Kidney (tissue), 22 donors: ENCODE data around the gene KLHL11. TPM values are rescaled to one million over a fixed set of nuclear protein-coding genes. Genes with fewer than 3 reads are reported as not detected.
A peak's percentile ranks its signal among the peaks of the same experiment; 100 is the strongest.

ENCODE experiments used
- DNase-seq, 5 donors: peaks; one replicate each; pipeline ENCODE4 v3.0.0-alpha.2; 2013 to 2020
- FAIRE-seq: peaks from 2 replicates; lab custom pipeline; 2012; peaks lifted over from hg19 to GRCh38; lab: Jason Lieb, UNC
- H3K27ac ChIP-seq, 2 donors: one replicate each; pipeline ENCODE4 v1.7.0; 2013; ENCODE audit warnings: low read depth in 2 of 2, low read length in 2 of 2, inconsistent platforms in 1 of 2
- H3K27me3 ChIP-seq: one replicate; pipeline ENCODE4 v1.7.1; 2013; ENCODE audit warnings: low read length, inconsistent platforms; ENCODE audit not compliant: control insufficient read depth, insufficient read depth
- H3K36me3 ChIP-seq, 3 donors: one replicate each; pipeline versions ENCODE4 v1.7.0 to v1.7.1; 2013; ENCODE audit warnings: low read length in 3 of 3, control low read depth in 1 of 3, inconsistent platforms in 1 of 3; ENCODE audit not compliant: insufficient read depth in 3 of 3, control insufficient read depth in 2 of 3
- H3K4me1 ChIP-seq, 3 donors: one replicate each; pipeline versions ENCODE4 v1.7.0 to v1.7.1; 2013; ENCODE audit warnings: low read length in 3 of 3, inconsistent platforms in 1 of 3, low read depth in 1 of 3; ENCODE audit not compliant: control insufficient read depth in 2 of 3, insufficient read depth in 2 of 3
- H3K4me3 ChIP-seq, 3 donors: one replicate each; pipeline versions ENCODE4 v1.7.0 to v1.8.1; 2013; ENCODE audit warnings: low read length in 3 of 3, control low read depth in 1 of 3, inconsistent platforms in 1 of 3
- H3K9ac ChIP-seq, 3 donors: one replicate each; pipeline versions ENCODE4 v1.7.0 to v1.7.1; 2013; ENCODE audit warnings: low read length in 3 of 3, control low read depth in 1 of 3, inconsistent platforms in 1 of 3
- H3K9me3 ChIP-seq, 3 donors: one replicate each; pipeline versions ENCODE4 v1.7.0 to v1.7.1; 2013; ENCODE audit warnings: low read length in 3 of 3, control low read depth in 1 of 3, inconsistent platforms in 1 of 3; ENCODE audit not compliant: control insufficient read depth in 2 of 3, insufficient read depth in 1 of 3
- CTCF ChIP-seq: IDR thresholded peaks from 3 replicates; pipeline ENCODE4 v1.5.1; 2012; ENCODE audit warnings: mild to moderate bottlenecking, moderate library complexity, borderline replicate concordance; ENCODE audit not compliant: insufficient read depth; ENCODE audit errors: extremely low read depth
- intact Hi-C: fragments of 100-400 bp; cut with DNase I; formaldehyde crosslinking; loops from one replicate; pipeline ENCODE4 v1.11.1; 2022
- long read RNA-seq, 10 donors: library from polyadenylated mRNA in 1 of 10; unstranded in 1 of 10; transcript quantifications; one replicate each; pipeline ENCODE4 v2.0.0 and lab custom pipeline, GENCODE V29; 2021 to 2026
- polyA plus RNA-seq: library from polyadenylated mRNA; stranded (reverse); fragments of 350-450 nt; fragmentation: Illumina TruSeq; extraction: RNeasy Lipid Tissue Mini Kit (QIAGEN cat#74804); gene quantifications from one replicate; pipeline ENCODE4 v1.2.3, GENCODE V29; 2014; ENCODE audit warnings: low read depth, low replicate concordance; ENCODE audit not compliant: insufficient read depth
- total RNA-seq: library from RNA; stranded (reverse); fragmentation: NEBNext Ultra II Directional; extraction: Animal tissue kit (Norgen Biotek cat#: 25700); gene quantifications from one replicate; pipeline ENCODE4 v1.2.1, GENCODE V29; 2021
- donor health status: control.
- donor health status: control.
- donor health status: control.
- donor health status: control.
- donor health status: control.
- donor health status: DM: yes; HTN: yes; CAD: no.
- donor health status: Normal renal cell carcinoma (clear cell type).

The KLHL11 gene
- total RNA-seq: 16.1 TPM
- polyA plus RNA-seq: 0.37 TPM
- long read RNA-seq, donor 1: 0 reads
- long read RNA-seq, donor 2, partial matches to known transcripts: 0 of 2 reads
- long read RNA-seq, donor 2, other reads (novel, unspliced or antisense): 0 of 2 reads
- long read RNA-seq, donor 3, partial matches to known transcripts: 0 of 1 reads
- long read RNA-seq, donor 3, other reads (novel, unspliced or antisense): 0 of 1 reads
- long read RNA-seq, donor 4, partial matches to known transcripts: 0 of 2 reads
- long read RNA-seq, donor 4, other reads (novel, unspliced or antisense): 0 of 2 reads
- long read RNA-seq, donor 5: 0 reads
- long read RNA-seq, donor 6: 0 reads
- long read RNA-seq, donor 7: 0 reads
- long read RNA-seq, donor 8, partial matches to known transcripts: 0 of 2 reads
- long read RNA-seq, donor 8, other reads (novel, unspliced or antisense): 0 of 2 reads
- long read RNA-seq, donor 9: 0 reads
- long read RNA-seq, donor 10, partial matches to known transcripts: 0 of 1 reads
- long read RNA-seq, donor 10, other reads (novel, unspliced or antisense): 0 of 1 reads

DNA sequence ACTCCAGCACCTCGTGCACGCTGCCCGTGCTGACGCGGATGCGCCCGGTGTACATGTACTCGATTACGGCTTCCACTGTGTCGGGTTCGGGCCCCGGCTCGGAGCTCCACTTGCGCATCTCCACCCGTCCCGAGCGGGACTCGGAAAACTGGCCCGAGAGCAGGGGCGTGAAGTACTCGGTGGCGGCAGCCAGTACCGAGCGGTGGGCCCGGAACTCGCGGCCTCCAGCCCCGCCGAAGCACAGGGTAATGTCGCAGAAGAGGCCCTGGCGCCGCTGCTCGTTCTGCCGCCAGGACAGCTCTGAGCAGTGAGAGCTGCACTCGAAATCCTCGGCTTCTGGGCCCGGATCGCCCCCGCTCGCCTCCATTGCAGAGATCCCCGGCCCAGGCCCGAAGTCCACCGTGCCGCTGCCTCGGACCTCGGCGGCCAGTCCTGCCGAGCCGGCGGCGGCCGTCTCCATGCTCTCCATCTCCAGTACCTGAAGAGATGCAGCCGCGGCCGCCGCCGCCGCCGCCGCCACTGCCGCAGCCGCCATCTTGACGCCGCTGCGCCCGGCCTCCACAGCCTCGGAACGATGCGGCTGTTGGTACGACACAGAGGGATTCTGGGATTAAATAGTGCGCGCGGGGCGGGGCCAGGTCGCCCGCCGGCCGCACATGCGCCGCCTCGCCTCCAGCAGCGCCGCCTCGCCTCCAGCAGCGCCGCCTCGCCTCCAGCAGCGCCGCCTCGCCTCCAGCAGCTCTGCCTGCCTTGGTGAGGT is at the start of gene KLHL11:
Gene KLHL11, minus strand, starts transcription at position 588 of the 760 bp plus-strand sequence. Its CDS starts 53 bp downstream, at position 535.
- Histone ChIP-seq H3K4me3 (peak within 1 kb of the TSS; percentile 78 to 92 (median 86)), H3K4me1 (peaks cover 0 to 13% (median 9%) of the 10 kb centered on the region in 3 donors), H3K27me3 (no peaks in the 10 kb centered on the region), H3K9me3 (no peaks in the 10 kb centered on the region), H3K27ac (peak within 1 kb of the TSS; percentile 80 to 83), H3K36me3 (peaks cover 3 to 12% (median 4%) of the 10 kb centered on the region in 3 donors), H3K9ac (peak within 1 kb of the TSS; percentile 72 to 84 (median 83))
- intact Hi-C loops: no loop called here
- TF ChIP-seq CTCF: no peak
- DNase-seq (peak; percentile 90 to 97 (median 95)), FAIRE-seq (no peak)

GRCh38 chr17:41915020-41915419 is 49.8 kb upstream of the KLHL11 start:
- H3K4me3 ChIP-seq: peak overlapping the region in 1 of 3 donors; percentile 0
- H3K9ac ChIP-seq: no peak overlapping the region
- H3K9me3 ChIP-seq: no peaks in the 10 kb centered on the region
- no peak for DNase-seq
- peaks cover 4 to 33% (median 22%) of the 10 kb centered on the region in 3 donors for H3K36me3 ChIP-seq
- intact Hi-C loops: no loop called here
- no peaks in the 10 kb centered on the region for H3K27me3 ChIP-seq
- peak overlapping the region; percentile 20 to 46 for H3K27ac ChIP-seq
- no peak for TF ChIP-seq CTCF
- H3K4me1 ChIP-seq: peaks cover 0 to 32% (median 31%) of the 10 kb centered on the region in 3 donors
- no peak for FAIRE-seq

- peaks cover 4 to 39% (median 25%) of the 10 kb centered on the region in 3 donors for H3K36me3 ChIP-seq
- no peak for TF ChIP-seq CTCF
- DNase-seq (peak in 3 of 5 donors; percentile 8 to 42 (median 26)), FAIRE-seq (no peak)
- peak overlapping the region in 1 of 3 donors; percentile 27 for H3K4me3 ChIP-seq
- no peak overlapping the region for H3K9ac ChIP-seq
- H3K27me3 ChIP-seq: no peaks in the 10 kb centered on the region
- intact Hi-C loops: no loop called here
- peaks cover 0 to 32% (median 30%) of the 10 kb centered on the region in 3 donors for H3K4me1 ChIP-seq
- H3K9me3 ChIP-seq: no peaks in the 10 kb centered on the region
- H3K27ac ChIP-seq: peak overlapping the region; percentile 20 to 46
Observed at GRCh38 chr17:41914358-41914766, 49.1 kb upstream of the KLHL11 start.
